HG03196 (cell line): ENCODE measurements around the gene NUS1.
"Not testable (repeated sequence)": the region's sequence is repeated elsewhere in the genome, so short reads cannot be mapped to it uniquely, and the experiment has no call there.

Experiments
- ATAC-seq: cut with Tn5 transposase; IDR thresholded peaks from one replicate; pipeline ENCODE4 v1.9.1; 2021; ENCODE audit not compliant: unreplicated experiment

Gene NUS1

GRCh38 chr6:117674991-117675657, at the start of gene NUS1:
Gene NUS1 (plus strand): TSS chr6:117675469. CDS start chr6:117675671, 202 bp downstream.
- ATAC-seq = peak; percentile 99

GRCh38 chr6:117627533-117627932, 47.7 kb upstream of the NUS1 start:
- ATAC-seq = no peak

DNA sequence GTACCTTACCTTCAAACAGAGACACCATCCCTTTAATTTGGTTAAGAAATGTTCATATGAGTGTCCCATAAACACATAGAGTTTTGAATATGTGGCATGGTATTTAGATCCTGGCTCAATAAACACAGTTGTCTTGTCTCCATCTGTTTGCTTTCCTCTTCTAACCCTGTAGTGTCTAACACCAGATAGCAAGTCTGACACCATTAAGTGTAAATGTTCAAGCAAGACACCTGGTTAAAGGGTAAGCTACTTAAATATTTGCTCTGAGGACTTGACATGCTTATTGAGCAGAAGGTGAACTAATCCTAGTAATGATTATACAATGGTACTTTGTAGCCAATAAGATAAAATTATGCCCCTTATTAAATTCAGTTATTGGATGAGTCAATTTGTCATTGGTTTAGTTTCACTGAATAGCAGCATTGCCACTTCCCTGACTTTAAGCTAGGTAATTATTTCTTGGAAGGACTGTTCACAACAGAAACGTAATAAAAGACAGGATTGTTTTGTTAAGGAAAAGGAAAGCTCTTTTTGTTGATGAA, 46.1 kb upstream of the NUS1 start:
- ATAC-seq = no peak

GRCh38 chr6:117637770-117638169, 37.5 kb upstream of the NUS1 start:
- ATAC-seq = no peak

DNA sequence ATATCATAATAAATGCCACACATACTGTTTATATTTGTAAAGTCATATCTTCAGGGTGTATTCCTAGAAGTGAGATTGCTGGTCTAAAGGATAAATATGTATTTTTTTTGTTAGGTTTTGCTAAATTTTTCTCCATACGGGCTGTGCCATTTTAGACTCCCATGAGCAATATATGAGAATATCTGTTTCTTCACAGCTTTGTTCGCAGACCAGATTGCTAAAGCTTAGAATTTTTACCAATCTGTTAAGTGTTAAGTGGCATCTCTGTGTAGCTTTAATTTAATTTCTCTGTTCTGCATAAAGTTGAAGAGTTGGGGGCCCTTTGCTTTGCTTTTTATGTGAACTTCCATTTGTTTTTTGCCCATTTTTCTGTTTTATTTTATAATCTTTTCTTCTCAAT, 32.3 kb upstream of the NUS1 start:
- no peak for ATAC-seq

- not testable (repeated sequence) for ATAC-seq
Measured at GRCh38 chr6:117651984-117652383, 23.3 kb upstream of the NUS1 start.

GRCh38 chr6:117653949-117654348, 21.3 kb upstream of the NUS1 start:
- no peak for ATAC-seq

DNA sequence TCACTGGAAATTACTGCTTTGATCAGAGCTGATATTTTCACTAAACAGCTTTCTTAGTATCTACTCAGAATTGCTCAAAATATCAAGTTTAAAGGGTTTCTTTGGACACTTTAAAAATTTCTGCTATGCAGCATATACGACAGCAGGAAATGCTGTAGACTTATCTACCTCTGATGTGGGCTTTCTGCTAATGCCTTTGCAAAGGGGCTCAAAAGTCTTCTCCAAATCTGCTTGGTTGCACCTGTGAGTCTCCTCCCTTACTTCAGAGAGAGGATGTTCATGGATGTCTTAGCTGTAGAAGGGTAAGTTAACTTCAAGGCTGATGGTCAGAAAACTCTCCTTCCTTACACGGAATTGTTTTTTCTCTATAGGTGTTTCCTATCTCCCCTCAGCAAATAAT, 19.9 kb upstream of the NUS1 start:
- no peak for ATAC-seq

DNA sequence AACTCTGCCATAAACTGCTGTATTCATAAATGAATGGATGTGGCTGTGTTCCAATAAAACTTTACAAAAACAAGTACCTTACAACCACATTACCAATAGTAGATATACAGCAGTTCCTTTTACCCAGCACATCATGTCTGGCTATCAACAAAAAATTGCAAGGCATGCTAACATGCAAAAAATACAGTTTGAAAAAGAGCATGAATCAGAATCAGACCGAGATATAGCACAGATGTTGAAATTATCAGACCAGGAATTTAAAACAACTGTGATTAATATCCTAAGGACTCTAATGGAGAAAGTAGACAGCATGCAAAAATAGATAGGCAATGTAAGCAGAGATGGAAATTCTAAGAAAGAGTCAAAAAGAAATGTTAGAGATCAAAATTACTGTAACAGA, 8.4 kb upstream of the NUS1 start:
- ATAC-seq = no peak

DNA sequence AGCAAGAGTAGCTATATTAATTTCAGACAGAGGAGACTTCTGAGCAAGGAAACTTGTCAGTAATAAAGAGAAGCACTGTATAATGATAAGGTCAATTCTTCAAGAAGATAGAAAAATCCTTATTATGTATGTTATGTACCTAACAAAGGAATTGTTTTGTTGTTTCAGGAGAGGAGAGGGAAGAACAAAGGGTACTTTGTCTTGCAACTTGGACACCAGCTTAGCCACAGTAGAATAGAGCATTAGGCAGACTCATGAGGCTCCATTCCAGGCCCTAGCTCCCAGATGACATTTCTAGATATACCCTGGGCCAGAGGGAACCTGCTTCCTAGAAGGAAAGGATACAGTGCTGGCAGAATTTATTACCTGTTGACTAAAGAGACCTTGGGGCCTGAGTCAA, 6.5 kb upstream of the NUS1 start:
- no peak for ATAC-seq

GRCh38 chr6:117674503-117674902, 766 bp upstream of the NUS1 start:
- ATAC-seq = no peak

- ATAC-seq = peak; percentile 21
Measured at GRCh38 chr6:117675658-117676301, 511 bp downstream of the NUS1 start.

DNA sequence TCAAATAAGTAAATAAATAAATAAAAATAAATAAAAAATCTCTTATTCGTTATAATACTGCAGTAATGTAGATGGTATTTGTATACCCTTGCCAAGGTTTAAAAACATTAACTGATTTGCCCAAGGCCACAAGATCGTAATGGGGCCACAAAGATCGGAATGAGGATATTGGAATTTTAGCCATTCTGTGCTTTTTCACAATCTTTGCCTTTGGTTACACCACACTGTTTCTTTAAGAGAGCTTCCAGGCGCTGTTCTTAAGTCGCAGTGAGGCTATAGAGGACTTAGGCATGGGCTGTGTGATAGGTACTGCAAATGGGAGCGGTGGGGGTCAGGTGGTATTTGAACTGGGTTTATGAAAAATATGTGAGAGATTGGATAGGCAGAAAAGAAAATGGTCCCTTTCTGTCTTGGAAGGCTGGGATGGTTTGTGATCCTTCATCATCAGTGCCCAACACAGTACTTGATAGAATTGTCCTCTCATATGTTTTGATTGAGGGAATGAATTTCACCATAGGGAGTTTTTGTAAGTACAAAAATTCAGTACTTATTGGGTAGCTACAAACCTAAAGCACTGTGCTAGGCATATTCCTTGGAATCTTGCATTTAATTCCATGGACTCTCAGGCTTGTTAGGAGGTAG, 1.4 kb downstream of the NUS1 start:
- no peak for ATAC-seq

- ATAC-seq = no peak
Measured at GRCh38 chr6:117677553-117678141, 2.4 kb downstream of the NUS1 start.

- no peak for ATAC-seq
Measured at GRCh38 chr6:117681162-117681741, 6.0 kb downstream of the NUS1 start.

- ATAC-seq = no peak
Measured at GRCh38 chr6:117684749-117685148, 9.5 kb downstream of the NUS1 start.

GRCh38 chr6:117685359-117685758, 10.1 kb downstream of the NUS1 start:
- ATAC-seq = no peak

DNA sequence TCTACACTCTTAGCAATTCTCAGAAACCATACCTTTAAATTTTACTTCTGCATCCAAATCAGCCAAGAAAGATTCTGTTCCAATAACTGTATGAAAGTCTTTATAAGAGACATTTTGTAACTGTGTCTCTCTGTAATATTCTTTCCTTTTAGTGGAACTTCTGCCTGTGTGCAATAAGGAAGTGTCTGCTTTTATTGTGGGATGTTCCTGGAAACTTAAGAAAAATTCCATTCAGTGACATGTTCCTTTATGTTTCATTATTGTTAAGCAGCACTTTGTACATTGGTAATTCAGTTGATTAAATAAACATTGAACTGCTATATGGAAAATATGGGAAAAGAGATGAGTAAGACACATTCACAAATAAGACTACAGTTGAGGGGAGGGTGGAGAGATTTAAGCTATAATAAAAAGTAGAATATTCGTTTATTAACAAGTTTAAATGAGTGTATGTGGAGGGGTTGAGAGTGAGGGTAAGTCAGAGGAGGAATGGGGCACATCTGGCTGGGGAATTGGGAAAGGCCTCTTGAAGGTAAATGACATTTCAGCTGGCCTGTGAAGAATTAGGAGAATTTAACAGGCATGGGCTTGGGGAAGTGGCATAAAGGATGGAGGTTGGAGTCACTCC, 11.9 kb downstream of the NUS1 start:
- no peak for ATAC-seq

- not testable (repeated sequence) for ATAC-seq
Measured at GRCh38 chr6:117689584-117689983, 14.3 kb downstream of the NUS1 start.

DNA sequence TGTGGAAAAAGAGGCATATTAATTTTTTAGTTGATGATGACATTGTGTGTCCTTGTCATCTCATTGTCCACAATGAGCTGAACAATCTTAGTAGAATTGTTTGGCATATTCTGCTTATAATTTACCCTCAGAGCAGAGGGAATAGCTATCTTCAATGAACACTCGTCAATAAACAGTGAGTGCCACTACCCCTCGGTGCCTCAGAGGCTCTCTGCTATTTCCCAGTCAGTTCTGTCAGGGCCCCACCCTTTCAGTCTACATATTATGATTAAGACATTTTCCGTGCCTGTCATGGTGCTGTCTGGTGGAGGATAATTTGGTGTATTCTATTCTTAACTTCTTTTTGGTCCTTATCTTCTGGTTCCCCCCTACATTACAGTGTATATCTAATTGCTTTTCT, 31.2 kb downstream of the NUS1 start:
- ATAC-seq = no peak
